HG03432 (cell line): ENCODE measurements around the gene ANKRD44.

Experiments used
- ATAC-seq: cut with Tn5 transposase; IDR thresholded peaks from one replicate; pipeline ENCODE4 v1.9.1; 2021; ENCODE audit warnings: mild to moderate bottlenecking, moderate library complexity; ENCODE audit not compliant: unreplicated experiment

ANKRD44 gene

DNA sequence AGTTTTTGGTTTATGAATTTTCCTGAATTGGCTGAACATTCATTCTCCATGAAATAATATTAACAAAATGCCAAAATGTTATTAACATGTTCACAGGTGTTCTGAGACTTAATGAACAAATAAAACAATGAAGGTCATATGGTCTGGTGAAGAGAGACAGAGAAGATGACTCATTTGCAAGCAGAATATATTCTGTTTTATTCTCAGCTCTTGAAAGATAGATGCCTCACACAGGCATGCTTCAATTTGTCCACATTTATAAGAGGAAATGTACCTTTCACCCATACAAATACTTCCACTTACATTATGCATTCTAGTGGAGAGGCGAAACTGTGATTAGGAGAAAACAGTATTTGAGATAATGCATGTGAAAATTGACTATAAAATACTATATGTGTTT, 308.7 kb downstream of the ANKRD44 start:
- ATAC-seq, result no peak

DNA sequence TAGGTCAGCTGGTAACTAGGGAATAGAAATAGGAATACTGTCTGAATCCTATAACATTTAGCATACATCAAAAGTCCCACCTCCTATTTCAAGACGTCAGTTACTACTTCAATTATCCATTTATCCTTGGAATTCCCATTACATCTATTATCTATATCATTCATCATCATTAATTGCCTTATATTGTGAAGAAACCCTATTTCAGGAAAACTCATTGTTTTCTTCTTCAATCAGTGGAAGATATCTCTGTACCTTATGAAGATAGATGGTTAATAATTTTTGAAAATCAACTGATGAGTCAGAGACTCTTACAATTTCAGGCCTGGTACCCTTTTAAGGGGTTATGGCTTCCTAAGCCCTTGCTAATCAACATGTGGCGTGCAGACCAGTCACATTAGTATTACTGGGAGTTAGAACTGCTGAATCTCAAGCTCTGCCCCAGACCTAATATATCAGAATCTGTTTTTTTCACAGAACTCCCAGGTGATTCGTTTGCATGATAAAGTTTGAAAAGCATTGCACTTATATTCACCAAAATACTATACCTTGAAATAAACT, 314.7 kb downstream of the ANKRD44 start:
- ATAC-seq, result no peak

DNA sequence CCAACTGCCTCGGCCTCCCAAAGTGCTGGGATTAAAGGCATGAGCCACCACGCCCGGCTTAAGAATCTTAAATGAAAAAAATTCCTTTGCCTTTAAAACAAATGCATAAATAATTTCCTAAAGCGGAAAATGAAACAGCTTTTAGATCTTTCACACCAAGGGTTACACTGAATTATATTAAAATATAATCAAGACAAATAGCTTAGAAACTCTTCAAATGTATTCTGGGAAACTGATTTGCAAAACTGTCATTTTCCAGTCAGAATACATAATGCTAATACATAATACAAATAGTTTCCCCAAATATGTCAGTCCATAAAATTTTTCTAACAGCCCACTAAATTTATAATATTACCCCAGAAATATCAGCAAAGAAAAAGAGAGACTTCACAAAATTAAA, 315.8 kb downstream of the ANKRD44 start:
- ATAC-seq, result no peak

DNA sequence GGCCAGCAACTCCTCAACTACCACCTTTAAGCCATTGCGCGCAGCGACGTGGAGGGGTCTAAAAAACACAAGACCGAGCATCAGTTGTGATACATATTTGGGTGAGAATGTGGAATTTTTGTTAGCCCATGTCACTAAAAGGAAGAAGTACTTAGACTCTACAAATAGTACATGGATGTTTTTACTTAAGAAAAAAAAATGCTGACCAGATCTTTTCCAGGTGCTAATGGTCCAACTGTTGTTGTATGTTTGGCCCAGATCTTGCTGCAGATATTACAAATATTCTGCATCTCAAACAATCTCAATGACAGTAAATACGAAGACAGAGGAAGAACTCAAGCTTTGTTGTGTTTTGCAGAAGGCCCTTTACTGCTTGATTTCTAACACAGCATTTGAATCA, 317.0 kb downstream of the ANKRD44 start:
- no peak for ATAC-seq

DNA sequence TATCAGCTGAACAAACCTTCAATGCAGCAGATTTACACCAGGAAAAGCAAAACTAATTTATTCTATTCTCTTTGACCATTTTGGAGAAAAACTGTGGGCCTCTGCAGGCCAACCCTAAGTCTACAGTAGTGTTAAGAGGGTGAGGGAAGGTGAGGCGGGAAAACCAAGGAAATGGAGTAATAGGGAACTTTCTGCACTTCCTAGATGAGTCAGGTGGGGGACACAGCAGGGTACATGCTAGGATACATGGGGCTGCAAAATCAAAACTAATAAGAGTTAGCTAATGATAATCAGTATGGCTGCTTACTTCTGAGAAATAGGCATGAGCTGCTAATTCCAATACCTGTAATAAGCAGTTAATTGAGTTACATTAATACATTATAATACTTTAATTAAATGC, 318.1 kb downstream of the ANKRD44 start:
- no peak for ATAC-seq

DNA sequence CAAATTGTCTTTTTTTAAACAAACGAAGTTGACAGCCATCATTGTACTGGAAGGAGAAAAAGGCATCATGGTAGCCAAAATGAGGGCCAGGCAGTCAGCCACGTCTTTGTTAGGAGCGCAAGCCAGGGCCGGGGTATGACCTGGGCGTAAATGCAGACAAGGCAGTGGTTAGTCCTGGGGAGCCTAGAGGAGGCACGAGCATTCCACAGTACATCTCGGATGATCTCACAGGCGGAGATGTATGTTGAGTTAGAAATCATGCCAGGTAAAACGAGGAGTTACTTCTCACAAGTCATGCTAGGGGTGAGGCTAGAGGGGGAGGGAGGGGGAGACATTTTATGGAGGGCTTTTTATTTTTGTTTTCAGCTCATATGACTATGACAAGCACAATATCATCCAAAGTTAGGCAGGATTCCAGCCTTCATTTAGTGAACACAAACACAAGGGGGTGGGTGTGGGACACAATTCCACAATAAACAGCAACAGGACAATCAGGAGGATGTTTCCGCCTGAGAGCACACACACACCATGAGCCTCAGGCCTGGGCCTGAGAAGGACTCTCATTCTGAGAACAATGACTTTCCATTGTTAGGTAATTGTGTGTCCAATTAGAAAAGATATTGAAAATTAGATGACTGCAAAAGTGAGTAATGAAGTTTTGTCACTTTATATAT, 319.7 kb downstream of the ANKRD44 start:
- ATAC-seq, result no peak

DNA sequence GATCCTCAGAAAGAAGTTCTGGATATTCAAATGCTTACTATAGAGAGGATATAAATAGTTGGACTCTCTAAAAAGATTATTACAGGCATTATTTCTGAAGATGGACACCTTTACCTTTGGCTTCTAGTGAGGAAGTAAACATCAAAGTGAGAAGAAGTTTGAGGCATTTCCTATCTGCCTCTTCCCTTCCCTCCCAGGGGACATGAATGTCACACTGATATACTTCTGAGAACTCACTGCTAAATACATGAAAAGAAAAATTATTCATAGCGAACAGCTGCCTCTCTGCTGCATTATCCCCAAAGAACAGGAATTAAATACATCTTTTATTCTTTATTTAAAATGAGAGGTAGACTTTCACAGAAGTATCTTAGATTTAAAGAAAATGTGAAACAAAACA, 320.5 kb downstream of the ANKRD44 start:
- ATAC-seq, result no peak

DNA sequence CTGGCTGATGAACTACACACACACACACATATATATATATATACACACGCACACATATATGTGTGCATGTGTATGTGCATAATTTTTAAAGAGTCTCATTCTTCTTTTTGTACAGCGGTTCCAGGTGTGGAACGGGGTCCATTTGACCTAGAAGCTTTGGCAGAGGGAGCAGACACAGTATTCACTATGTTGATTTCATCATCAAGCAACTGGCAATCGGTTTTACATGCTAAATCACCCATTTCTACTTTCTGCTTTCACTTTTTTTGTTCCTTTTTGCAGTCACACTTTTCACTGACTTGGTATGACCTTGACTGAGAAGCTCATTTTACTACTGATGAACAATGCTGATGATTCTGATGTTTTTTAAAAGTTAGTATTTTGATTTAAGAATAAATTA, 321.1 kb downstream of the ANKRD44 start:
- no peak for ATAC-seq

DNA sequence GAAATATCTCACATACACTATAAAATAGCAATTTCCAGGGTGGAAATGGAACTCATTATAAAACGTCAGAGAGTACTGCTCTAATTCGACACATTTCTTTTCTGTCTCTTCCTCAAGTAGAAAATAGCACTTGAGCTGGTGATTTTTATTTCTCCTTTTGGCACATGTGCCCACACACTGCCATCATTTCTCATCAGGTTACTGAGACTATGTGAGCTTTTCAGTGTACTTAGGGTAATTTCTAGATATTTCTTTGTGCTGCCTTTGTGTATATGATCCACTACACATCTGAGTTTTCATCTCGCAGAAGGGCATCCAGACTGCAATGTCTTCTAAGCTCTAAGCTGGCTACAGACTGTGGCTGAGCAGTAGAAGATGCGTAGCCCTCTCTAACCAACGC, 321.9 kb downstream of the ANKRD44 start:
- ATAC-seq, result no peak

DNA sequence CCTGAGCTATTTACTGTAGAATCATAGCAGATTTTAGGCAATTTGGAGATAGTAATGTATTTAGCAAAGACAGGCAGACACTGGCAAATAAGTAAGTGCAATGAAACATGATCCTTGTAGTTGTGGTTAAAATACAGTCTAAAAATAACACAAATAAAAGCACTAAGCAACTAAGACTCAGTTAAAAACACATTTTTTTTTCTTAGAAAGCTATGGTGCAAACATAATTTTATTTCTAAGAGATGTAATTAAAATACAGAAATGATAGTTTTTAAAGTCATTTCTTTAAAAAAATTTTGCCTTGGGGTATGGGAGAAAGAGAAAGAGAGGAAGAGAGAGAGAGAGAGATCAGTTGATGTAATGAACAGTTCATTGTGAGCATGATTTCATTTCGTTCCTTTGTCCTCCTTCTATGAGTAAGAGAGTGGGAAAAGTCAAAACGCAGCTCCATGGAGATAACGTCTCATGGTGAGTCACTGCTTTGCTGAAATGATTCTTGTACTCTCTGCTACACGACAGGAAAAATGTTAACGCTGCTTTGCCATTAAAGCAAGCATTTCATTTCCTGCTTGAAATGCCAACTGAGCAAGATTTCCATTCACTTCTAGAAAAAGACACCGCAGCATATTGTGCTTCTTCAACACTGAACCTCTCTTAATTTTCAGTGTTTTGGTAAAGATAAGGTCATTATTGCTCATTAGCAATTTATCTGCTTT, 322.8 kb downstream of the ANKRD44 start:
- ATAC-seq, result peak; percentile 76

DNA sequence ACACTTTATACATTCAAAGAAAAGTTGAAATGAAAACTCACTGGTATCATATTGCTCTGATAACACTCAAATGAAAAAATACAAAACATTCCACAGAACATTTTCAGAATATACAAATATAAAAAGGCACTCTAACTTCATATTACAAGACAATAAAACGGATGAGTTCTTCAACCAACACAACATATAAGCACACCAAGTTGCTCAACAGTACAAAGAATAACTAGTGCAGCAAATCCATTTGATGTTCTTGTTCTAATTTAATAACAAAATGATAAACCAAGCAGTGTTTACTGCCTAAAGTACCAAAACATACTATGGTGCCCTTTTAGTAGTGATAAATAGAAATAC, 323.3 kb downstream of the ANKRD44 start:
- no peak for ATAC-seq

DNA sequence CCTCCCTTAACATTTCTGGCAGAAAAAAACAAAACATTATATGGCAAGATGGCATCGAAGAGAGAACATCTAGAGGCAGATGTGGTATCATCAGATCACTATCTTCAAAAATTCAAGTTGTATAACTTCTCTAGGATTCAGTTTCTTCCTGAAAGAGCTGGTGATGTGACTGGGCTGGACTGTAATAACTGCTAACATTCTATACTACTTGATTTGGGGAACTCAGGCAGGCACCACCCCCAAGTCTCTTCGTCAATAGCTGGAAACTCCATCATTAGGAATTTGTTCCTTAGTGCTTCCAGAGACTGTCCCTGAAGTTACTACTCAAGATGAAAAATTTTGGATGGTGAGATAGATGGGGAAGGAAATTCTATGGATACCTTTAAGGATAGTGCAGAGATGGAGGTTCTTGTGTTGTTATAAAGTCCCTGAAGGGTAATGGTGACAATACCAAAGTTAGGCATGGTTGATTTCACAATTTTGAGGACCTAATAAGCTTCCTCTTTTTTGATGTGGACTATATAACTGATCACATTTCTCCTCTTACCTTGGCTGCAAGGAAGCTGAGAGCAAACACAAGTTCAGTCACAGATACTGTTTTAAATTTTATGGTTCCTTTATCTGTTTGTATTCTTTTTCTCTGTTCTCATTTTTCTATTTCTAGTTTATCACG, 324.9 kb downstream of the ANKRD44 start:
- no peak for ATAC-seq

DNA sequence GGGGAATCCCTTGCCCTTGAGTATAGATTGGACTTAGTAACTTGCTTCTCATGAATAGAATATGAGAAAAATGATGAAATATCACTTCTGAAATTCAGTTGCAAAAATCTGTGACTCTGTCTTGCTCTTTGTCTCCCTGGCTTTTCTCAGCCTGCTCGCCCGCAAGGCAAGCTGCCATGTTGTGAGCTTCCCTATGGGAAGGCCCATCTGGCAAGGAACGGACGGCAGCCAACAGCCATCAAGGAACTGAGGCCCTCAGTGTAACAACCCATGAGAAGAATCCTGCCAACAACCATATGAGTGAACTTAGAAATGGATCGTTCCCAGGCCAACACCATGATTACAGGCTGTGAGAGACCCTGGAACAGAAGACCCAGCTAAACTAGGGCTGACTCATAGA, 325.7 kb downstream of the ANKRD44 start:
- ATAC-seq, result no peak

DNA sequence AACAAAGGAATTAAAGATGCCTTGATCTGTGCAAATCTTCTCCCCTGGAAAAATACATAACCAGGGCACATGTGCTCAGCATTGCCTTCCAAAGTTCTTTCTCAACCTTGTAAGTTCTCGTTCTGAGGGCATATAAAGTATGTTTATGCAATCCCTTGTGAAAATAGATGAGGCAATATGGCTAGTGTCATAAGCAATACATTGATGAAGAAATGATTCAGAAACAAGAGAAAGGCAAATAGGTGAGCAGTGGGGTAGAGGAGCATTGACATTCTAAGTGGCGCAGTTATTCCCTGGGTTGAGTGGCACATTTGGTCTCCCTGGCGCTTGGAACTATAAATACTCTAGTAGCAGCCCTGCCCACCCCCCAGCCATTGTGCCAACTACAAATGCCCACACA, 326.6 kb downstream of the ANKRD44 start:
- no peak for ATAC-seq

DNA sequence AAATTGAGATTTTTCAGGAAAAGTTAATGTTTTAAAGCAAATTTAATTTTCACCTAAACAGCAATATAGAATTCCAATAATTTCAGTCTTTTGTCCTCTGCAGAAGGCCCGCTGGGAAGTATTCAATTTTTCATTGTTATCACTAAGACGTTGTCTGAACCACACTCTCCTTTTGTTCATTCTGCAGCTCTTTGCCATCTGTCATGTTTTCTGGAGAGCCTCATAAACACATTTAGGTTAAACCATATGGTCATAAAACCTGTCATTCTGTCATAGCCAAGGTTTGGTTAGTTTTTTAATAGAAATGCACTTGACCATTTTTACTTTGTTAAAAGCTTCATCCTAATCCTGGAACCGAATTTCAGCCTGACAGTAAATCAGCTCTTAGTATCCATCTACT, 330.1 kb downstream of the ANKRD44 start:
- ATAC-seq, result no peak

DNA sequence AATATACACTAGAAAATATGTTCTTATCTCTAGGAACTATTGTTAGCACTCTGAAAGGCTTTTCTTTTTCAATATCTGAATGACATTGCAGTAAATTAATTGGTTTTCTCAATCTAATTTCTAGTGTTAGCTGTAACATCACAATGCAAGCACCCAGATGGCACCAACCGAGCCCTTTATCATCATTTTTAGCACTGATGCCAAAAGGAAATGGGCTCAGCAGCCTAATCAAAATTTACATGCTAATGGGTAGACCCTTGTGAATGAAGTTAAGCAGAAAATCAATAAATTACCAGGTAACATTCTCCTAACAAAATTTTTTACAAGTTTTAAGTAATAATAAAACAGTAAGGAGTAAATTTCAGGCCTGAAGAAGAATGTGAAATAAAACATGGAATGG, 330.6 kb downstream of the ANKRD44 start:
- ATAC-seq, result no peak

DNA sequence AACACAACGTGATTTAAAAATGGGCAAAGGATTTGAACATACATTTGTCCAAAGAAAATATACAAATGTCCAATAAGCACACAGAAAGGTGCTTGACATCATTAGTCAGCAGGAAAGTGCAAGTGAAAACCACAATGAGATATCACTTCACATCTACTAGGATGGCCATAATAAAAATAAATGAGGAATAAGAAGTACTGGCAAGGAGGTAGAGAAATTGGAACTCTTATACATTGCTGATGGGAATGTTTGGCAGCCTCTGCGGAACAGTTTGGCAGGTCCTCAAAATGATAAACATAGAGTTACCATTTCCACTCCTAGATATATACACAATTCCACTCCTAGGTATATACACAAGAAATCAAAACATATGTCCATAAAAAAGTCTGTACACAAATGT, 333.1 kb downstream of the ANKRD44 start:
- no peak for ATAC-seq

DNA sequence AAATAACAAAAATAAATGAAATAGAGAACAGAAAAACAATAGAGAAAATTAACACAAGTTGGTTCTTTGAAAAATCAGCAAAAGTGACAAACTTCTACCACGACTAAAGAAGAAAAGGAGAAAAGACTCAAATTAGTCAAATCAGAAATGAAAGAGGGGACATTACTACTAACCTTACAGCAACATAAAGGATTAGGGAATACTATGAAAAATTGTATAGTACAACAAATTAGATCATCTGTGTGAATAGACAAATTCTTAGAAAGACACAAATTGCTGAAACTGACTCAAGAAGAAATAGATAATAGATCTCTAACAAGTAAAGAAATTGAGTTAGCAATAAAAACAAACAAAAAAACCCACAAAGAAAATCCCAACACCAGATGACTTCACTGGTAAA, 335.6 kb downstream of the ANKRD44 start:
- no peak for ATAC-seq

DNA sequence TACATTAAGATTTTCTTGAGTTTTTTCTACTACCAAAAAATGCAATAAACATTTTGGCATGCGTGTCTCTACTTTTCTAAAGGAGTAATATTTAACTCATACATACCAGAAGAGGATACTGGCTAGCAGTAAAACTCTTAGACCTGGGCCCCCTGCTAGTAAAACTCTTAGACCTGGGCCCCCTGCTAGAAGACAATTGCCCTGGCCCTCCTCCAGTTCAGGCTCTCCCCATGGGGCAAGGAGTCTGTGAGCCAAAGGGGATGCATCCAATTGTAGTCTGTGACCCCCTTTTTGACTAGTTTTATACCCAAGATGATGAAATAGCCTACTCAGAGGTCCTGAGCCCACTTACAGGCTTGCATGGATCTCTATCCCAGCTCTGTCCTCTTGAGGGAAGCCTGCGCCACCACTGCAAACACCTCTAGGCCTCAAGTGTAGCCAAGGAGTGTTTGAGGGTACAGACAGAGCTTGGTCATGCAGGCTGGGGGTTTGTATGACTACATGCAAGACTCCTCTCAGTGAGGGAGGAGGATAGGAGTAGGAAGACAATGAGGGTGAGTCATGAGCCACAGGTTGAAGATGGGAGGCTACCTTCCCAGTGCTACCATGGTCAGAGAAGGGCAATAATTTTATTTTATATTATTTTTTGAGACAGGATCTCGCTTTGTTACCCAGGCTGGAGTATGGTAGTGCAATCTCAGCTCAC, 338.9 kb downstream of the ANKRD44 start:
- ATAC-seq, result no peak

DNA sequence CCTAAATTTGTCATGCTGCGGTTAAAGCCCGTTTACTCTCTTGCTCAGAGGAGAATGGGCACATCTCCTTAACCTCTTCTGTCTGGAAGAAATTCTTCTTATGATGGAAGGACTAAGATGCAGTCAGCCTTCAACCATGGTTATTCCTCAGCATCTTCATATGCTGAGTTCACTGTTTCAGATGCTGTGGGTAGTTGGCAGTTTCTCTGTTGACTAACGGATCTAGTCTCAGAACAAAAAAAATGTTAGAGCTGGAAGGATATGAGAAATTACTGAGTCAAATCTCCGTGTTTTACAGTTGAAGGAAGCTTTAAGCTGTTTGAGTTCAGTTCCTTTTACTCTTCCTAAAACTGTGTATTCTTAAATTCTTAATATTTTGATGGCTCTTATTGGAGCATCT, 340.5 kb downstream of the ANKRD44 start:
- ATAC-seq, result no peak

DNA sequence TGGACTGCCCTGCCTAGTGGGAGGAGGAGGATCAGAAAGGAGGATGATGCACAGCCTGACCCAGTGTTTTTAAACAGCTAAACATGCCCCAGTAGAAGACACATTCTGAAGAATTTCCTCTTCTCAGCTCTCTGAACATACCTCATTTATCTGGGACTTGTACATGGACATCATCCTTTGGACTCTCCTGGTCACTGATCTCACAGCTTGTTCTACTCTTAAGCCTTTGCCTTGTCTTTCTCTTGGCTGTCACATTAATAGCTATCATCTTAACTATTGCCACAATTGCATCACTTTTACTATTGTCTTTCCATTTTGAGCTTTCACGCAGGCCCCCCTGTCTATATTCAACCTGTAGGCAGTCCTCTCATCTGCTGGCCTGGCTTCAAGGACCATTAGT, 342.1 kb downstream of the ANKRD44 start:
- no peak for ATAC-seq
